HG02610 (cell line): Measurements from ENCODE around the gene DIO3.
"Not testable (repeated sequence)": the region's sequence is repeated elsewhere in the genome, so short reads cannot be mapped to it uniquely, and the experiment has no call there.

Source experiments
- ATAC-seq: cut with Tn5 transposase; IDR thresholded peaks from one replicate; pipeline ENCODE4 v1.9.1; 2021; ENCODE audit warnings: mild to moderate bottlenecking, moderate library complexity; ENCODE audit not compliant: unreplicated experiment

DIO3 gene

DNA sequence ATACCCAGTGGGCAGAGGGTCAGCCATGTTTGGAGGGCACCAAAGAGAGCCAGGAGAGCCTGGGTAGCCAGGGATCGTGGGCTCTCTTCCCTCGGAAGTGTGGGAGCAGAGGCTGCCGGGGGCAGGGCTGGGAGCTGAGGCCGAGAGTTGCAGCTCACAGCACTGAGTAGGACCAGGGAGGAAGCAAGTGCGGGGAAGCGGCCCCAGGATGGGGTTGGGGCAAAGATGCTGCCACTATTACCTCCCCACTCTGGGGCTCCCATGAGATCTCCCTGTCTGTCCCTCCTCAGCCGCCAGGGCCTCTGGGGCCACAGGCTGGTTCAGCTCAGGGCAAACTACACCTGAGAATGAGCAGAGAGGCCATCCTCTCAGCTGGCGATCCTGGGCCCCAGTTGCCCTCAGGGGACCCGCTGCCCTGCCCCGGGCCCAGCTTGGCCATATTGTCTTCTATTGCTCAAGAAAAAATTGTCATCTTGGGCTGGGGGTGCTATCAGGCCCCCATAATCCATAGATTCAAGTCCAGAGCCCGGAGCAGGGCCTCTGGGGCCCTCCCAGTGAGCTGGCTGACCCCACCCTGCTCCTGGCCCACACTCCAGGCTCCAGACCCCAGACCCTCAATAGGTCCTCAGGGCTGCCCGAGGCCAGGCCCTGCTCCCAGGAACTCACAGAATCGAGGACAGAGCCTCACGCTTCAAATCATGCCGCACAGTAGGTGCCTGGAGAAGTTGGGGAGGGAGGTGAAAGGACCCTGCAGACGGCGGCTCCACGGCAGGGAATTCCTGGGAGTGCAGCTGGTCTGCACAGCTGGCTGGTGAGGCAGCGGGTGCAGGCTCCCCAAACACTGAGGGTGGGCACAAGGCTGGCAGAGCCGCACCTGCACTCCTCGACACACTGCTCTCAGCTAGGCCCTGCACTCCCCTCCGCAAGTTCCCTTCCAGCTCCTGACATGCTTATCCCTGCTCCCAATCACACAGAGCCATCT, 20.5 kb upstream of the DIO3 start:
- ATAC-seq = no peak

- no peak for ATAC-seq
Measured at GRCh38 chr14:101542391-101542790, 18.9 kb upstream of the DIO3 start.

GRCh38 chr14:101543814-101544213, 17.5 kb upstream of the DIO3 start:
- no peak for ATAC-seq

DNA sequence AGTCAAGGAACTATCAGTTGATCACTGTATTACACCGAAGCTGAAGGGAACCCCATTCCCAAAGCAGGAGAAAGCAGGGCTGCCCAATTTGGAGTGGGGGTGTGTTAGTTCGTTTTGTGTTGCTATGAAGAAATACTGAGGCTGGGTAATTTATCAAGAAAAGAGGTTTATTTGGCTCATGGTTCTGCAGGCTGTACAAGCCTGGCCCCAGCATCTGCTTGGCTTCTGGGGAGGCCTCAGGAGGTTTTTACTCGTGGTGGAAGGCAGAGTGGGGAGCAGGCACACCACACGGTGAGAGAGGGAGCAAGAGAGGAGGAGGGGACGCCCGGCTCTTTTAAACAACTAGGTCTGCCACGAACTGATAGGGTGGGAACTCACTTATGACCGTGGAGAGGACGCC, 16.7 kb upstream of the DIO3 start:
- no peak for ATAC-seq

GRCh38 chr14:101546706-101547105, 14.6 kb upstream of the DIO3 start:
- no peak for ATAC-seq

GRCh38 chr14:101547107-101547738, 14.1 kb upstream of the DIO3 start:
- no peak for ATAC-seq

DNA sequence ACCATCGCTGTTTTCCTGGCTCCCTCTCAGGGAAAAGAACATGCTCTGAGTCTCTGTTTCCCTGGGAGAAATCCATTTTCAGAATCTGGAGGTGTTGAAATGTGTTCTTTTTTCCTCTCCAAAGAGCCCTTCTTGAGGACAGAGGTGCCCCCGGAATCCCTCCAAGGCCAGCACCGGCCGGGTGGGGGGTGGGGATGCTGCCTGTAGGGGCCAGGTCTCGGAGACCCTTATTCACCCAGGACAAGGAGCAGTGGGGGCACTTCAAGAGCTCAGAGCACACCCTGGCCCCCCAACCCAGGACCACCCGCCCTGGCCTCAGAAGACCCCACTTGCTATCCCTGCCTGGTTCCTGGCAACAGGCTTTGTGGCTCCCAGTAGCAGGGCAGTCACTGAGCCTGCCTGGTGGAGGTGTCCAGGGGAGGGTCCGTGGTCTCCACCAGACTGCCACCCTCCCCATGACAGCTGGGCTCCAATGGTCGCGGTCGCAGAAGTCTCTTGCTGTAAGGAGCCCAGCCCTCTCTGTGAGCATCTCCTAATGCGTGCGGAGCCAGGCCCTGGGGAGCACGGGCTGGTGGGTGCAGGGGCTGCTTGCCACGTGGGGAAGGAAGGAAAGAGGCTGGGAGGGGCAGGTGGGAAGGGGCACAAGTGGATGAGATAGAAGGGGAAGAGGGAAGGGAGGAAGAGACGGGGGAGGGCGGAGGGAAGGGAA, 13.2 kb upstream of the DIO3 start:
- ATAC-seq = no peak

- ATAC-seq = no peak
Measured at GRCh38 chr14:101548710-101549109, 12.6 kb upstream of the DIO3 start.

DNA sequence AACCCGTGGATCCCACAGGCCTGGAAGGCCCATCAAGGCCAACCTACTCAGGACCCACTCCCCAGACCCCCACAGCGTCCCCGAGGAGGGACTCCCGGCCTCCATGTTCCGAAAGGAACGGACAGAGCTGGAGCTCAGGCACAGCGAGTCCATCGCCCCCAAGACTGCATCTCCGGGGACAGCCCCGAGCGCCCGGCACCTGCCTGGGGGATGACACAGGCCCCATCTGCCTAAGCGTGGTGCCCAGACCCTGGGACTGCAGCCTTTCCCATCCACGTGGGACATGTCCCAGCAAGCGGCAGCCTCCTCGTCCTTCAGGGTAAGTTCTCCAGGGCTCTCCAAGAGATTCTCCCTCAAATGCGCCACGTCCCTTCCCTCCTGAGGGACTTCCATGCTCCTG, 12.1 kb upstream of the DIO3 start:
- no peak for ATAC-seq

DNA sequence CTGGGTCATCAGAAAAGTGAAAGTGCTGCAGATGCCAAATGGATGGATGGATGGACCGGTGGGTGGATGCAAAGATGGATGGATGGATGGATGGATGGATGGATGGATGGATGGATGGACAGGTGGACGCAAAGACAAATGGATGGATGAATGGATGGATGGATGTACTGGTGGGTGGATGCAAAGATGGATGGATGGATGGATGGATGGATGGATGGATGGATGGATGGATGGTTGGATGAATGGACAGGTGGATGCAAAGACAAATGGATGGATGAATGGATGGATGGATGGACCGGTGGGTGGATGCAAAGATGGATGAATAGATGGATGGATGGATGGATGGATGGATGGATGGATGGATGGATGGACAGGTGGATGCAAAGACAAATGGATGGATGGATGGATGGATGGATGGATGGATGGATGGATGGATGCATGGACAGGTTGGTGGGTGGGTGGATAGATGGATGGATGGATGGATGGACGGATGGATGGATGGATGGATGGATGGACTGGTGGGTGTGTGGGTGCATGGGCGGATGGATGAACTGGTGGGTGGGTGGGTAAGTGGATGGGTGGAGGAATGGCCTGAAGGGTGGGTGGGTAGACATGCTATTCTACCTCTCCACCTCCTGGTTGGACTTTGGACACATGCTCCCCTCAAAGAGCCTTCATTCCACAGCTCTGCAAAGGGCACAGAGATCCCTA, 10.9 kb upstream of the DIO3 start:
- ATAC-seq = not testable (repeated sequence)

DNA sequence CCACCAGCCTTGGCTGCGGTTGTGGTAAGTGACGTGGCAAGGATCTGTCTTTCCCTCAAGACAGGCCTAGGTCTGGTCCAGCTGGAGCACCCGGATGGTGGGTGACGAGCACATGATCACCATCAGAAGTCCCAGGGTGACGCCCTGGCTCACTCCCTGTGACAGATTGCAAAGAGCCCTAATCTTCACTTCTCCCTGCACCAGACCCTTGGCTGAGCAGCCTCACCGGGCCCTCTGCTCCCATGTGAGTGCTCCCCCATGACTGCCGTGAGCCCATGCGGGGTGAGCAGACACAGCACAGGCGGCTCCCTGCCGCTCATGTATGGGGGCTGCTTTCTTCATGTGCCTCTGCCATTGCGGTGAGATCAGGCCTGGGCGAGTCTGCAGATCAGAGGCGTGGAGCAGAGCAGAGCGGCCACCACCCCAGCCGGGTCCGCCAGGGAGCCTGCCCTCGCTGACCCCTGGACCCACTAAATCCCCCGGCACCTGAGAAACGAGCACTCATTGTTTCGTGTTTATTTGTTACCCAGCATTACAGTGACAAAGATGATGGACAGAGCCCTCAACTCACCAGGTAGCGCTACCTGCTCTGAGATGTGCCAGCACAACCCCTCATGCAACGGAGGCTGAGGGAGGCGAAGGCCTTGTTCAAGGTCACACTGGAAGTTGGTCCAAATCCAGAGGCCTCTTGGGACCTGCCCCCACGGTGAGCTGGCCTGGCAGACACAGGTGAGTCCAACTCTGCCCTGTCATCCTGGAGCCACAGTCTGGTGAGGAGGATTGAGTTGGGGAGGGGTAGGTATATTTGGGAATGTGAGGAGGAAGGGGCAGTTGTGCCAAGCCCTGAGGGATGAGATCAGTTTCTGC, 9.3 kb upstream of the DIO3 start:
- no peak for ATAC-seq

DNA sequence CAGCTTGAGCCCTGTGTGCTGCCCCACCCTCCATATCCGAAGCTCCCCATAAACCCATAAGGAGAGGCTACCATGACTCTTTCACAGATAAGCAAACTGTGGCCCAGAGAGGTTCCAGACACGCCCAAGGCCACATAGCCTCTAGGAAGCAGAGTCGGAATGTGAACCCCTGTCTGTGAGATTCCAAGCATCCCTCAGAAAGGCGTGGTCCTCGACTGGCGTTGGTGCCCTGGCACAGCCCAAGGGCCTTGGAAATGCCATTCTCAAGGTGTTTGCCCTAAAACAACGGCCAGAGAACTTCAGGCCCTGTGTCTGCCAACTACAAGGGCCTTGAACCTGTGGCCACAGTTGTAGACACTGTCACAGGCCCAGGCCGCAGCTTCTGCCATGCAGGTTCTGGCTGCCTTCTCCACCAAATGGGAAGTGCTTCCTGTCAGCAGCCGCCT, 8.5 kb upstream of the DIO3 start:
- ATAC-seq = no peak

DNA sequence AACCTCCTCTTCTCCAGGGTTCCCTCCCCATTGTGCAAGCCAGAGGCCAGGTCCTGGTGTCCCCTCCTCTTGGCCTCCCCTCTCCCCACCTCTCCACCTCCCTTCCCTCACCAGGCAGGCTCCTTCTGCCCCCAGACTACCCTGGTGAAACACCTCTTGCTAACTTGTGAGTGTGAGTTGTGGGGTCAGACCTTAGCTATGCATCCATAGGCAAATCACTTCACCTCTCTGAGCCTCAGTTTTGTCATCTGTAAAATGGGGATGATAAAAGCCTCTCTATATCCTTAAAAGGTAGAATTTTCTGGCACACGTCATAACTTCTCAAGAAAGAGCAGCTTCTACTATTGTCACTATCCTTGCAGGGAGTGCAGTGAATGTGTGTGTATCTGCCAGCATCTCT, 7.9 kb upstream of the DIO3 start:
- ATAC-seq = no peak

DNA sequence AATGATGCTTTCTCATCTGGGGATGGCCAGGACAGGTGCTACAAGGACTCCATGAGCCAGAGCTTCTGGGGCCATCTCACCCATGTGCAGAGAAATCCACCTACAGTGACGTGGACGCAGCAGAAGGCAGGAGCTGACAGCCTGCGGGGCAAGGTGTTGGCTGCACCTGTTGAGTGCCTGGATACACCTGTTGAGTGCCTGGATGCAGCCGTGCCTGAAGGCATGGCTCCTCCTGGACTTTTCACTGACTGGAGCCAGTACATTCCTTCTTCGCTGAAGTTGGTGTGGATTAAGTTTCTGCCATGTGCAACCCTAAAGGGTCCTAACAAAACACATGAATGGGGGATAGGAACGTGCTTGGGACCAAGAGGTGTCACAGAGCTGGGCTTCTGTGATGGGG, 7.4 kb upstream of the DIO3 start:
- ATAC-seq = no peak

DNA sequence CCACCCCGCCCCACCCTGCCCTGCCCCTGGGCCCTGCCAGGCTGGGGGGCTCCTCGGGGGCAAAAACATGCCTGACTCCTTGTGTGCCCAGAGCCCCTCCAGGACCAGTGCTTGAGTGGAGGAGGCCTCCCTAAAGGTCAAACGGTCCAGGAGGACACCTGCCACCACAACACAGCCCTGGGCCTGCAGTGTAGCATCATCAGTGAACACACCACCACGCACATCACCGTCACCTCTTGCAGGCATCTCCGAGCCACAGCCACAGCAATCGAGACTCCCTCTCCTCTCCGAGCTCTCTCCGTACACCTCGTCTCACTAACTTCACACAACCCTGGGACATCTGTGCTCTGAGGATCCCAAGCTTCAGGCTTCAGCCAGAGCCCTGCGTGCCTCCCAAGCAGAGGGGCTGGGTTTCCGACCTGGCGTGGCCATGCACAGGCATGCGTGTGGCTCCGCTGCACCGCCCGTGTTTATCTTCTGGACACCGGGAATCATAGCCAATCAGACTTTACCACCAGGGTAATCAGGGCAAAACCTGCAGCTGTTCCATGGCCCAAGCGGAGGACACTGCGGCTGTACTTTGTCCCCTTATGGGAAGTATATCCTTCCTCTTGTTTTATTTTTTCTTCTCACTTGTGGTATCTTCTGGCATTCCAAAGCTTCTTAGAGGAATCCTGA, 6.2 kb upstream of the DIO3 start:
- ATAC-seq = no peak

GRCh38 chr14:101555669-101556043, 5.6 kb upstream of the DIO3 start:
- ATAC-seq = not testable (repeated sequence)

DNA sequence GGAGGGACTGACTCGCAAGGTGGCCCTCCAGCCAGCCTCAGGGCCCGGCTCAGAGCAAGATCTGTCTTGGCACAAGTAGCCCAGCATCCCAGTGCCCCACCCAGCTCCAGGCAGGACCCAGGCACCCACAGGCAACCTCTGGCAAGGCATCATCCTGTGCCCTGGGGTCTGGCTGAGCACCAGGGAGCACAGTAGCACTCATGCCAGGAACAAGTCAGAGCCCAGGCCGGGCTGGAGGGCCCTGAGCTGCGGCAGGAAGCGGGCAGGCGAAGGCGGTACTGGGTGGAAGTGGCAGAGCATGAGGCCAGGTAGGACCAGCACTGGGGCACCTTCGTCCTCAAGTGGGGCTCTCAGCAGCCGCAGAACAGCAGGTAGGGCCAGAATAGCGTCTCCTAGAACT, 5.2 kb upstream of the DIO3 start:
- no peak for ATAC-seq

DNA sequence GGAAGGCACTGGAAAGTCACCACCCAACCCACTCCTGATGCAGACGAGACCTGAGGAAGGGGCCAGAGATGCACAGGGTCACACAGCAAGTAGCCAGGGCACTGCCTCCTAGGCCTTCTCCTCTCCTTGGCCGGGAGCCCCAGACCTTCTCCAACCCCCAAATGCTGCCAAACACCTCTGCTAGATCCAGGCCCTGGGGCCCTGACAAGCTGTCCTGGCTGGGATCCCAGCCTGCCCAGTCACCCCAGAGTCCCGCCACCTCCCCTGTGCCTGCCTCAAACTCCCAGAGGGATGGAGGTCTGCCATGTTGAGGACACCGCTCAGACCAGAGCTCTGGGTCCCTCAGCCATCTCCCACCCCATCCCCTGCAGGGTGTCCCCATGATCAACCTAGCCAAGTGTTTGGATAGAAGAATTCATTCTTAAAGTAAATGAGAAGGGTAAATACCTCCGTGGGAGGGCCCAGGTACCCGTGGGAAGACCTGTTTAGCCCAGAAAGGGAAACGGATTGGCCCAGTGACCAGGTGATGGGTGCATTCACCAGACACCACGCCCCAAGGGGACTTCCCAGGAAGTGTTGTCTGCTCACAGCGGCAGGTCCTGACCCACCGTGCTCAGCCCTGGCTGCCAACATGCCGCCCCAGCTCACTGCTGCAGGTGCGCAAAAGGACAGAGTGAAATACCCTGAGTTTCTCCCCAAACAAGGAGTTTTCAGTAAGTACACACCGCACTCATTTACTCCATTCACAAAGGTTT, 4.6 kb upstream of the DIO3 start:
- no peak for ATAC-seq

GRCh38 chr14:101557321-101557695, 4.0 kb upstream of the DIO3 start:
- no peak for ATAC-seq
